ENCODE measurements around the gene TNFRSF12A. TPM values are rescaled to one million over a fixed set of nuclear protein-coding genes. Genes with fewer than 3 reads are reported as not detected.
"Not testable (repeated sequence)": the region's sequence is repeated elsewhere in the genome, so short reads cannot be mapped to it uniquely, and the experiment has no call there.

TNFRSF12A gene
- total RNA-seq, 1 donor from 2014 or later, result 44.3 TPM

GRCh38 chr16:3047387-3047720 is 27.2 kb downstream of the TNFRSF12A start:
- peaks cover 72% of the 10 kb centered on the region for H3K27me3 Mint-ChIP-seq

GRCh38 chr16:3049921-3050481 is 29.8 kb downstream of the TNFRSF12A start:
- Mint-ChIP-seq H3K9me3 (ENCODE audit: low read depth) (no peaks in the 10 kb centered on the region), H3K36me3 (ENCODE audit: insufficient read depth) (peaks cover 11% of the 10 kb centered on the region), H3K27me3 (peaks cover 54% of the 10 kb centered on the region), H3K4me1 (ENCODE audit: low read depth) (peaks cover 9% of the 10 kb centered on the region), H3K4me3 (ENCODE audit: low read depth) (no peak overlapping the region), H3K27ac (no peak overlapping the region)
- no peak for TF ChIP-seq CTCF (IDR thresholded peaks at IDR 0.05; ENCODE audit: unreplicated experiment)
- no peak for DNase-seq (ENCODE audit: low spot score, unreplicated experiment)

More at GRCh38 chr16:3047387-3047720, 27.2 kb downstream of the TNFRSF12A start:
- H3K27ac Mint-ChIP-seq, result no peak overlapping the region
- no peak for DNase-seq (ENCODE audit: low spot score, unreplicated experiment)
- H3K4me1 Mint-ChIP-seq (ENCODE audit: low read depth), result peaks cover 9% of the 10 kb centered on the region
- H3K4me3 Mint-ChIP-seq (ENCODE audit: low read depth), result no peak overlapping the region
- no peaks in the 10 kb centered on the region for H3K9me3 Mint-ChIP-seq (ENCODE audit: low read depth)
- TF ChIP-seq CTCF (IDR thresholded peaks at IDR 0.05; ENCODE audit: unreplicated experiment), result no peak
- peaks cover 2% of the 10 kb centered on the region for H3K36me3 Mint-ChIP-seq (ENCODE audit: insufficient read depth)

GRCh38 chr16:3050487-3050886 is 30.3 kb downstream of the TNFRSF12A start:
- Mint-ChIP-seq H3K9me3 (ENCODE audit: low read depth) (no peaks in the 10 kb centered on the region), H3K4me1 (ENCODE audit: low read depth) (peaks cover 7% of the 10 kb centered on the region), H3K27me3 (peaks cover 49% of the 10 kb centered on the region), H3K36me3 (ENCODE audit: insufficient read depth) (peaks cover 11% of the 10 kb centered on the region), H3K4me3 (ENCODE audit: low read depth) (no peak overlapping the region), H3K27ac (no peak overlapping the region)
- TF ChIP-seq CTCF (IDR thresholded peaks at IDR 0.05; ENCODE audit: unreplicated experiment), result no peak
- no peak for DNase-seq (ENCODE audit: low spot score, unreplicated experiment)

GRCh38 chr16:3051009-3051408 is 30.8 kb downstream of the TNFRSF12A start:
- peaks cover 11% of the 10 kb centered on the region for H3K36me3 Mint-ChIP-seq (ENCODE audit: insufficient read depth)
- H3K27me3 Mint-ChIP-seq, result peaks cover 49% of the 10 kb centered on the region
- no peak for TF ChIP-seq CTCF (IDR thresholded peaks at IDR 0.05; ENCODE audit: unreplicated experiment)
- no peaks in the 10 kb centered on the region for H3K9me3 Mint-ChIP-seq (ENCODE audit: low read depth)
- DNase-seq (ENCODE audit: low spot score, unreplicated experiment), result no peak
- H3K4me3 Mint-ChIP-seq (ENCODE audit: low read depth), result no peak overlapping the region
- no peak overlapping the region for H3K27ac Mint-ChIP-seq
- peaks cover 7% of the 10 kb centered on the region for H3K4me1 Mint-ChIP-seq (ENCODE audit: low read depth)

GRCh38 chr16:3051494-3051893 is 31.3 kb downstream of the TNFRSF12A start:
- H3K4me3 Mint-ChIP-seq (ENCODE audit: low read depth), result no peak overlapping the region
- no peak for TF ChIP-seq CTCF (IDR thresholded peaks at IDR 0.05; ENCODE audit: unreplicated experiment)

GRCh38 chr16:3052571-3053329 is 32.6 kb downstream of the TNFRSF12A start:
- DNase-seq (ENCODE audit: low spot score, unreplicated experiment); H3K4me3 Mint-ChIP-seq (ENCODE audit: low read depth); H3K27ac Mint-ChIP-seq; H3K4me1 Mint-ChIP-seq (ENCODE audit: low read depth); H3K9me3 Mint-ChIP-seq (ENCODE audit: low read depth): not testable (repeated sequence)
- H3K36me3 Mint-ChIP-seq (ENCODE audit: insufficient read depth), result peaks cover 13% of the 10 kb centered on the region
- peaks cover 46% of the 10 kb centered on the region for H3K27me3 Mint-ChIP-seq

More at GRCh38 chr16:3051494-3051893, 31.3 kb downstream of the TNFRSF12A start:
- Mint-ChIP-seq H3K36me3 (ENCODE audit: insufficient read depth) (peaks cover 11% of the 10 kb centered on the region), H3K9me3 (ENCODE audit: low read depth) (no peaks in the 10 kb centered on the region), H3K27me3 (peaks cover 49% of the 10 kb centered on the region), H3K4me1 (ENCODE audit: low read depth) (peaks cover 7% of the 10 kb centered on the region), H3K27ac (peak overlapping the region; percentile 34)
- DNase-seq (ENCODE audit: low spot score, unreplicated experiment), result no peak

- H3K4me1 Mint-ChIP-seq (ENCODE audit: low read depth); DNase-seq (ENCODE audit: low spot score, unreplicated experiment); H3K4me3 Mint-ChIP-seq (ENCODE audit: low read depth); H3K9me3 Mint-ChIP-seq (ENCODE audit: low read depth); H3K27ac Mint-ChIP-seq: not testable (repeated sequence)
- peaks cover 40% of the 10 kb centered on the region for H3K27me3 Mint-ChIP-seq
- peaks cover 13% of the 10 kb centered on the region for H3K36me3 Mint-ChIP-seq (ENCODE audit: insufficient read depth)
Measured at GRCh38 chr16:3053330-3053710, 33.2 kb downstream of the TNFRSF12A start.

Data from progenitor cell of endocrine pancreas (in vitro differentiated cells).